Adrenal gland (tissue), 12 donors: Measurements from ENCODE around the gene FUT8. TPM values are rescaled to one million over a fixed set of nuclear protein-coding genes. Genes with fewer than 3 reads are reported as not detected.

Experiments
- DNase-seq, 7 donors: peaks; one replicate each; pipeline ENCODE4 v3.0.0-alpha.2; 2019 to 2020
- H3K27ac ChIP-seq, 5 donors: fragments of 200-600 bp; sonication (generic) in 4 of 5; 1 replicate in 3 of 5; 2 replicates in 2 of 5; pipeline versions ENCODE4 v1.5.1 to v1.8.0; 2016 to 2020; ENCODE audit warnings: mild to moderate bottlenecking in 1 of 5
- H3K27me3 ChIP-seq: fragments of 200-600 bp; 2 replicates; pipeline ENCODE4 v1.8.0; 2021
- H3K36me3 ChIP-seq, 2 donors: fragments of 200-600 bp; replicated peaks in 1 of 2; 1 replicate in 1 of 2; 2 replicates in 1 of 2; pipeline versions ENCODE4 v1.5.1 to v1.8.0; 2018 to 2022
- H3K4me1 ChIP-seq, 2 donors: fragments of 200-600 bp; replicated peaks in 1 of 2; 1 replicate in 1 of 2; 2 replicates in 1 of 2; pipeline versions ENCODE4 v1.5.1 to v1.8.0; 2018 to 2021
- H3K4me3 ChIP-seq, 4 donors: fragments of 200-600 bp; sonication (generic) in 3 of 4; one replicate each; pipeline ENCODE4 v1.5.1; 2016 to 2018
- H3K9me3 ChIP-seq, 3 donors: fragments of 200-600 bp; sonication (generic) in 1 of 3; replicated peaks in 1 of 3; 1 replicate in 2 of 3; 2 replicates in 1 of 3; pipeline versions ENCODE4 v1.5.1 to v1.8.0; 2016 to 2021
- CTCF ChIP-seq, 6 experiments: fragments of 450-650 bp in 4 of 6; fragments of 200-600 bp in 2 of 6; sonication (generic) in 1 of 6; IDR thresholded peaks; 1 replicate in 5 of 6; 2 replicates in 1 of 6; pipeline versions ENCODE4 v1.5.1 to v1.8.0; 2016 to 2021; ENCODE audit warnings: antibody characterized with exemption in 6 of 6, mild to moderate bottlenecking in 2 of 6, moderate library complexity in 1 of 6
- POLR2A ChIP-seq, 2 donors: fragments of 450-650 bp; IDR thresholded peaks; one replicate each; pipeline ENCODE4 v1.6.1; 2017; ENCODE audit warnings: antibody characterized with exemption in 2 of 2, mild to moderate bottlenecking in 2 of 2, moderate library complexity in 1 of 2
- WGBS, 4 donors: extraction: QIAGEN DNeasy Blood & Tissue Kit in 2 of 4; methylation state at CpG; one replicate each; pipeline versions ENCODE4 v1.1.5 to v1.1.7; 2013 to 2017; 5-methylcytosine and 5-hydroxymethylcytosine counted together
- intact Hi-C, 2 donors: fragments of 100-400 bp; cut with DNase I; formaldehyde crosslinking; loops; one replicate each; pipeline versions ENCODE4 v1.14.1 to v1.15.0; 2022 to 2023
- polyA plus RNA-seq, 3 donors: library from polyadenylated mRNA; stranded (reverse); fragments of 200-250 nt in 2 of 3; fragments of 350-450 nt in 1 of 3; fragmentation: Illumina TruSeq in 1 of 3; extraction: RNeasy Lipid Tissue Mini Kit (QIAGEN cat#74804) in 1 of 3; gene quantifications; one replicate each; pipeline ENCODE4 v1.2.3, GENCODE V29; 2013 to 2014
- total RNA-seq, 9 donors: library from RNA; depleted of rRNA in 4 of 9; stranded (reverse); fragments of >200 nt in 4 of 9; fragments of 120-200 nt in 1 of 9; fragmentation: NEBNext Ultra II Directional in 1 of 9; extraction: Animal tissue kit (Norgen Biotek cat#: 25700) in 1 of 9; gene quantifications; one replicate each; pipeline versions ENCODE4 v1.1.0 to v1.2.4, GENCODE V29; 2013 to 2023
- donor health status: healthy with polysubstance abuse.
- donor health status: Bipolar disorder and iron deficiency.
- donor health status: DM: yes; HTN: yes; CAD: no.
- donor health status: DM: no; HTN: no; CAD: no.
- donor health status: DM: no; HTN: no; CAD: no.
- donor health status: DM: yes; HTN: yes; CAD: no.

The FUT8 gene
- total and polyA plus RNA-seq, 12 donors: 7.8 to 32.1 (median 21.1) TPM

- Histone ChIP-seq H3K36me3 (no peaks in the 10 kb centered on the region), H3K27me3 (no peaks in the 10 kb centered on the region), H3K27ac (no peak overlapping the region), H3K9me3 (no peaks in the 10 kb centered on the region), H3K4me3 (no peak overlapping the region), H3K4me1 (no peaks in the 10 kb centered on the region)
- intact Hi-C loops: no loop called here
- TF ChIP-seq CTCF (IDR thresholded peaks at IDR 0.05) (no peak), POLR2A (IDR thresholded peaks at IDR 0.05) (no peak)
- DNase-seq: no peak
- WGBS, 4 donors: 88 to 96% (median 93%) methylated on average over 3 of the region's 3 CpGs
Measured at GRCh38 chr14:65600742-65601141, 188.2 kb downstream of the FUT8 start.

GRCh38 chr14:65604535-65604934 lies 192.0 kb downstream of the FUT8 start:
- Histone ChIP-seq H3K36me3 (no peaks in the 10 kb centered on the region), H3K27ac (no peak overlapping the region), H3K27me3 (no peaks in the 10 kb centered on the region), H3K4me1 (no peaks in the 10 kb centered on the region), H3K9me3 (no peaks in the 10 kb centered on the region), H3K4me3 (no peak overlapping the region)
- TF ChIP-seq POLR2A (IDR thresholded peaks at IDR 0.05) (no peak), CTCF (IDR thresholded peaks at IDR 0.05) (no peak)
- intact Hi-C loops: no loop called here
- DNase-seq: no peak

- DNase-seq: no peak
- no peaks in the 10 kb centered on the region for H3K4me1 ChIP-seq
- H3K27ac ChIP-seq: no peak overlapping the region
- intact Hi-C loops: no loop called here
- no peak overlapping the region for H3K4me3 ChIP-seq
- no peaks in the 10 kb centered on the region for H3K36me3 ChIP-seq
- H3K9me3 ChIP-seq: no peaks in the 10 kb centered on the region
- H3K27me3 ChIP-seq: no peaks in the 10 kb centered on the region
- TF ChIP-seq CTCF (IDR thresholded peaks at IDR 0.05) (peak in 2 of 6 experiments; percentile 18 to 27), POLR2A (IDR thresholded peaks at IDR 0.05) (no peak)
- WGBS, 4 donors: 47 to 60% (median 49%) methylated on average over 2 of the region's 2 CpGs
Measured at GRCh38 chr14:65604936-65605335, 192.4 kb downstream of the FUT8 start.

- Histone ChIP-seq H3K4me3 (no peak overlapping the region), H3K27ac (no peak overlapping the region), H3K36me3 (no peaks in the 10 kb centered on the region), H3K27me3 (no peaks in the 10 kb centered on the region), H3K4me1 (no peaks in the 10 kb centered on the region), H3K9me3 (no peaks in the 10 kb centered on the region)
- intact Hi-C loops: no loop called here
- no peak for TF ChIP-seq CTCF (IDR thresholded peaks at IDR 0.05)
- TF ChIP-seq POLR2A (IDR thresholded peaks at IDR 0.05): no peak
- DNase-seq: no peak
Measured at GRCh38 chr14:65606460-65606859, 193.9 kb downstream of the FUT8 start.
